Stimulated activated CD8-positive, alpha-beta memory T cell treated with anti-CD3 and anti-CD28 coated beads, Interleukin-15, amount 100 ng/mL, for 24 hours (primary cell): ENCODE measurements around the gene ZDHHC7.

Experiments
- DNase-seq: peaks from one replicate; pipeline ENCODE4 v3.0.0-alpha.2; 2020; ENCODE audit warnings: low read depth

Gene ZDHHC7

GRCh38 chr16:84993926-84994325 is 17.4 kb downstream of the ZDHHC7 start:
- no peak for DNase-seq

GRCh38 chr16:84992717-84993075 is 18.6 kb downstream of the ZDHHC7 start:
- no peak for DNase-seq

GRCh38 chr16:84990782-84991181 is 20.6 kb downstream of the ZDHHC7 start:
- DNase-seq: no peak

GRCh38 chr16:84989749-84990620 is 21.4 kb downstream of the ZDHHC7 start:
- no peak for DNase-seq

- no peak for DNase-seq
Observed at GRCh38 chr16:84988328-84989080, 22.8 kb downstream of the ZDHHC7 start.

- DNase-seq: no peak
Observed at GRCh38 chr16:84986879-84987278, 24.5 kb downstream of the ZDHHC7 start.

- DNase-seq: no peak
Observed at GRCh38 chr16:84986102-84986501, 25.2 kb downstream of the ZDHHC7 start.

GRCh38 chr16:84985079-84986065 is 26.0 kb downstream of the ZDHHC7 start:
- DNase-seq: no peak

- DNase-seq: no peak
Observed at GRCh38 chr16:84982434-84982833, 28.9 kb downstream of the ZDHHC7 start.

GRCh38 chr16:84979516-84979915 is 31.8 kb downstream of the ZDHHC7 start:
- DNase-seq: no peak

- no peak for DNase-seq
Observed at GRCh38 chr16:84976644-84977400, 34.5 kb downstream of the ZDHHC7 start.

- no peak for DNase-seq
Observed at GRCh38 chr16:84975522-84975921, 35.8 kb downstream of the ZDHHC7 start.

- no peak for DNase-seq
Observed at GRCh38 chr16:84975066-84975465, 36.3 kb downstream of the ZDHHC7 start.

- no peak for DNase-seq
Observed at GRCh38 chr16:84973776-84974523, 37.4 kb downstream of the ZDHHC7 start.

- no peak for DNase-seq
Observed at GRCh38 chr16:84973236-84973635, 38.1 kb downstream of the ZDHHC7 start.

- peak; percentile 54 for DNase-seq
Observed at GRCh38 chr16:84970447-84971127, 40.7 kb downstream of the ZDHHC7 start.

- no peak for DNase-seq
Observed at GRCh38 chr16:84967828-84968227, 43.5 kb downstream of the ZDHHC7 start.

GRCh38 chr16:84965428-84966415 is 45.6 kb downstream of the ZDHHC7 start:
- no peak for DNase-seq
